T-cell (primary cell): Measurements from ENCODE around the gene SERTAD1. TPM values are rescaled to one million over a fixed set of nuclear protein-coding genes. Genes with fewer than 3 reads are reported as not detected.

ENCODE experiments used
- ATAC-seq, 4 experiments: fragments of 200-7000 bp in 3 of 4; fragments of 150-1000 bp in 1 of 4; cut with Tn5 transposase; replicated peaks in 1 of 4; 1 replicate in 3 of 4; 2 replicates in 1 of 4; pipeline ENCODE4 v1.10.0; 2021; ENCODE audit warnings: moderate library complexity in 3 of 4, mild to moderate bottlenecking in 2 of 4, moderate number of reproducible peaks in 1 of 4
- CTCF ChIA-PET, 2 donors: fragments of 300-600 bp; sonication (Branson Sonifier 250); formaldehyde crosslinking; loops; one replicate each; lab custom pipeline; 2022; ENCODE audit warnings: antibody characterized with exemption in 2 of 2; lab: Charles Lee
- POLR2A ChIA-PET, 2 donors: fragments of 300-600 bp; sonication (Branson Sonifier 250); formaldehyde crosslinking; loops; one replicate each; lab custom pipeline; 2022; ENCODE audit warnings: antibody characterized with exemption in 2 of 2; lab: Charles Lee
- DNase-seq, 35 experiments: peaks; one replicate each; pipeline versions ENCODE4 v3.0.0 to v3.0.0-alpha.2; 2013 to 2023
- H3K27ac ChIP-seq: one replicate; pipeline ENCODE4 v1.5.1; 2013; ENCODE audit warnings: low read length
- H3K27me3 ChIP-seq, 2 experiments: replicated peaks in 1 of 2; 1 replicate in 1 of 2; 2 replicates in 1 of 2; pipeline versions ENCODE4 v1.6.1 to v1.7.0; 2013; ENCODE audit warnings: low read length in 1 of 2, mixed read lengths in 1 of 2; ENCODE audit not compliant: control insufficient read depth in 2 of 2, insufficient read depth in 2 of 2; ENCODE audit errors: extremely low read depth in 1 of 2
- H3K36me3 ChIP-seq, 2 donors: 1 replicate in 1 of 2; 2 replicates in 1 of 2; pipeline versions ENCODE4 v1.6.1 to v1.7.0; 2013; ENCODE audit warnings: low read length in 1 of 2; ENCODE audit not compliant: control insufficient read depth in 2 of 2, insufficient read depth in 1 of 2; ENCODE audit errors: extremely low read depth in 1 of 2
- H3K4me1 ChIP-seq, 2 experiments: 1 replicate in 1 of 2; 2 replicates in 1 of 2; pipeline versions ENCODE4 v1.6.1 to v1.7.0; 2013; ENCODE audit warnings: low read length in 2 of 2, mixed read lengths in 1 of 2; ENCODE audit not compliant: insufficient read depth in 2 of 2, control insufficient read depth in 1 of 2; ENCODE audit errors: extremely low read depth in 1 of 2
- H3K4me3 ChIP-seq, 2 donors: 1 replicate in 1 of 2; 2 replicates in 1 of 2; pipeline versions ENCODE4 v1.5.1 to v1.7.0; 2013; ENCODE audit warnings: mild to moderate bottlenecking in 2 of 2, low read length in 1 of 2, moderate library complexity in 1 of 2; ENCODE audit not compliant: control insufficient read depth in 1 of 2; ENCODE audit errors: extremely low read depth in 1 of 2
- H3K9me3 ChIP-seq: 2 replicates; pipeline ENCODE4 v1.7.0; 2013
- H3K27ac Mint-ChIP-seq, 2 donors: one replicate each; pipeline ENCODE4 v1.8.0; 2020 to 2021; ENCODE audit warnings: mild to moderate bottlenecking in 2 of 2, mixed read lengths in 2 of 2
- H3K27me3 Mint-ChIP-seq, 2 donors: one replicate each; pipeline ENCODE4 v1.8.0; 2021 to 2022; ENCODE audit warnings: mixed read lengths in 2 of 2
- H3K36me3 Mint-ChIP-seq: one replicate; pipeline ENCODE4 v1.8.0; 2021; ENCODE audit warnings: mixed read lengths
- H3K4me1 Mint-ChIP-seq, 3 donors: one replicate each; pipeline ENCODE4 v1.8.0; 2020 to 2022; ENCODE audit warnings: mixed read lengths in 3 of 3, mild to moderate bottlenecking in 1 of 3
- H3K4me3 Mint-ChIP-seq, 3 donors: one replicate each; pipeline ENCODE4 v1.8.0; 2020 to 2022; ENCODE audit warnings: mild to moderate bottlenecking in 3 of 3, mixed read lengths in 3 of 3, moderate library complexity in 3 of 3
- H3K9me3 Mint-ChIP-seq, 3 donors: one replicate each; pipeline ENCODE4 v1.8.0; 2020 to 2022; ENCODE audit warnings: mixed read lengths in 3 of 3
- WGBS: methylation state at CpG from one replicate; pipeline ENCODE4 v1.1.5; 2013; ENCODE audit warnings: missing lambda C conversion rate; ENCODE audit not compliant: insufficient coverage; 5-methylcytosine and 5-hydroxymethylcytosine counted together
- total RNA-seq, 35 experiments: library from RNA in 6 of 35; stranded (reverse) in 6 of 35; fragments of 120-200 nt in 1 of 35; gene quantifications; one replicate each; pipeline versions ENCODE4 v1.2.1 to v1.2.4 and lab custom pipeline; 2013 to 2026

SERTAD1 gene
- total RNA-seq, 5 donors from 2014 or later (not counting 1 experiment from before 2014, with no cell fraction given), result 10.9 to 25.4 (median 13.3) TPM

- POLR2A ChIA-PET, result interaction anchor here in 1 of 2 donors (0.6 kb wide), 1 partner anchor 11 kb away, joined by 4 read pairs; no protein-coding TSS in a partner anchor
- no peaks in the 10 kb centered on the region for H3K9me3 Mint-ChIP-seq
Observed at GRCh38 chr19:40414542-40415535, 11.0 kb downstream of the SERTAD1 start.

GRCh38 chr19:40413291-40413845, 12.4 kb downstream of the SERTAD1 start, which contains the start of gene PRX:
PRX (minus strand) TSS chr19:40413378; CDS start chr19:40407932, 5,446 bp downstream.
- no peak for ATAC-seq
- H3K4me1 ChIP-seq, result peaks cover 0 to 22% of the 10 kb centered on the region in 2 experiments
- no peak for DNase-seq
- H3K36me3 ChIP-seq, result no peaks in the 10 kb centered on the region
- Mint-ChIP-seq H3K36me3 (no peaks in the 10 kb centered on the region), H3K9me3 (no peaks in the 10 kb centered on the region), H3K27ac (no peak within 1 kb of the TSS), H3K4me1 (peaks cover 13 to 22% (median 14%) of the 10 kb centered on the region in 3 donors), H3K4me3 (no peak within 1 kb of the TSS), H3K27me3 (peaks cover 0 to 2% of the 10 kb centered on the region in 2 donors)
- POLR2A ChIA-PET, result interaction anchor here (0.5 to 0.6 kb wide), 2 partner anchors 124 to 1046 kb away, joined by 4 to 11 read pairs; no protein-coding TSS in a partner anchor
- CTCF ChIA-PET, result no interaction called here
- H3K4me3 ChIP-seq, result no peak within 1 kb of the TSS
- peaks cover 0 to 46% of the 10 kb centered on the region in 2 experiments for H3K27me3 ChIP-seq
- WGBS, result 49% methylated on average over 6 of the region's 18 CpGs
- H3K9me3 ChIP-seq, result no peaks in the 10 kb centered on the region
- no peak within 1 kb of the TSS for H3K27ac ChIP-seq

More at GRCh38 chr19:40414542-40415535, 11.0 kb downstream of the SERTAD1 start:
- Histone ChIP-seq H3K9me3 (no peaks in the 10 kb centered on the region), H3K4me3 (no peak overlapping the region), H3K27me3 (peaks cover 0 to 46% of the 10 kb centered on the region in 2 experiments), H3K4me1 (peaks cover 0 to 22% of the 10 kb centered on the region in 2 experiments), H3K27ac (no peak overlapping the region), H3K36me3 (no peaks in the 10 kb centered on the region)
- DNase-seq, result no peak
- Mint-ChIP-seq H3K4me1 (peaks cover 16 to 25% (median 16%) of the 10 kb centered on the region in 3 donors), H3K36me3 (no peaks in the 10 kb centered on the region), H3K27me3 (peaks cover 0 to 2% of the 10 kb centered on the region in 2 donors), H3K27ac (no peak overlapping the region), H3K4me3 (no peak overlapping the region)
- 97% methylated on average over 14 of the region's 21 CpGs for WGBS
- CTCF ChIA-PET, result no interaction called here
- ATAC-seq, result no peak

- ChIA-PET CTCF (no interaction called here), POLR2A (no interaction called here)
- Mint-ChIP-seq H3K9me3 (no peaks in the 10 kb centered on the region), H3K4me1 (peaks cover 12 to 22% (median 17%) of the 10 kb centered on the region in 3 donors), H3K27me3 (peaks cover 0 to 2% of the 10 kb centered on the region in 2 donors), H3K27ac (no peak overlapping the region), H3K36me3 (no peaks in the 10 kb centered on the region), H3K4me3 (no peak overlapping the region)
- H3K4me3 ChIP-seq, result no peak overlapping the region
- H3K9me3 ChIP-seq, result no peaks in the 10 kb centered on the region
- H3K27me3 ChIP-seq, result peaks cover 0 to 46% of the 10 kb centered on the region in 2 experiments
- no peaks in the 10 kb centered on the region for H3K36me3 ChIP-seq
- DNase-seq (no peak), ATAC-seq (no peak)
- no peak overlapping the region for H3K27ac ChIP-seq
- peaks cover 0 to 27% of the 10 kb centered on the region in 2 experiments for H3K4me1 ChIP-seq
- WGBS, result 96% methylated on average over 2 of the region's 4 CpGs
Observed at GRCh38 chr19:40412866-40413265, 12.9 kb downstream of the SERTAD1 start.

GRCh38 chr19:40411958-40412499, 13.8 kb downstream of the SERTAD1 start:
- peaks cover 0 to 2% of the 10 kb centered on the region in 2 donors for H3K27me3 Mint-ChIP-seq
- H3K9me3 Mint-ChIP-seq, result no peaks in the 10 kb centered on the region
- WGBS, result 70% methylated on average over 3 of the region's 8 CpGs
- no peak for DNase-seq
- Histone ChIP-seq H3K9me3 (no peaks in the 10 kb centered on the region), H3K4me1 (peaks cover 0 to 25% of the 10 kb centered on the region in 2 experiments), H3K27ac (no peak overlapping the region), H3K4me3 (no peak overlapping the region), H3K36me3 (no peaks in the 10 kb centered on the region), H3K27me3 (peaks cover 0 to 42% of the 10 kb centered on the region in 2 experiments)
- no peaks in the 10 kb centered on the region for H3K36me3 Mint-ChIP-seq
- ChIA-PET POLR2A (no interaction called here), CTCF (no interaction called here)
- no peak overlapping the region for H3K27ac Mint-ChIP-seq
- H3K4me1 Mint-ChIP-seq, result peaks cover 11 to 18% (median 17%) of the 10 kb centered on the region in 3 donors
- ATAC-seq, result no peak
- H3K4me3 Mint-ChIP-seq, result no peak overlapping the region

- no peaks in the 10 kb centered on the region for H3K36me3 ChIP-seq
- no peak overlapping the region for H3K4me3 ChIP-seq
- CTCF ChIA-PET, result interaction anchor here in 1 of 2 donors (0.9 kb wide), 1 partner anchor 9 kb away, joined by 3 read pairs; no protein-coding TSS in a partner anchor
- POLR2A ChIA-PET, result no interaction called here
- H3K27ac Mint-ChIP-seq, result no peak overlapping the region
- peaks cover 7 to 14% (median 14%) of the 10 kb centered on the region in 3 donors for H3K4me1 Mint-ChIP-seq
- peaks cover 0 to 20% of the 10 kb centered on the region in 2 experiments for H3K4me1 ChIP-seq
- peaks cover 0 to 2% of the 10 kb centered on the region in 2 donors for H3K27me3 Mint-ChIP-seq
- ATAC-seq, result no peak
- DNase-seq, result no peak
- no peaks in the 10 kb centered on the region for H3K9me3 Mint-ChIP-seq
- 72% methylated on average over 8 of the region's 16 CpGs for WGBS
- H3K27me3 ChIP-seq, result peaks cover 0 to 42% of the 10 kb centered on the region in 2 experiments
- H3K36me3 Mint-ChIP-seq, result no peaks in the 10 kb centered on the region
- H3K4me3 Mint-ChIP-seq, result no peak overlapping the region
- H3K9me3 ChIP-seq, result no peaks in the 10 kb centered on the region
- no peak overlapping the region for H3K27ac ChIP-seq
Observed at GRCh38 chr19:40411125-40411842, 14.5 kb downstream of the SERTAD1 start.
